Suppressor macrophage treated with lipopolysaccharide for 4 hours (primary cell): ENCODE measurements around the gene RO60.

Experiments used
- DNase-seq: peaks from one replicate; pipeline ENCODE4 v3.0.0-alpha.2; 2020

The RO60 gene

GRCh38 chr1:193062698-193063463, 3.5 kb downstream of the RO60 start:
- DNase-seq, result no peak

GRCh38 chr1:193065954-193066353, 6.5 kb downstream of the RO60 start:
- DNase-seq, result no peak

DNA sequence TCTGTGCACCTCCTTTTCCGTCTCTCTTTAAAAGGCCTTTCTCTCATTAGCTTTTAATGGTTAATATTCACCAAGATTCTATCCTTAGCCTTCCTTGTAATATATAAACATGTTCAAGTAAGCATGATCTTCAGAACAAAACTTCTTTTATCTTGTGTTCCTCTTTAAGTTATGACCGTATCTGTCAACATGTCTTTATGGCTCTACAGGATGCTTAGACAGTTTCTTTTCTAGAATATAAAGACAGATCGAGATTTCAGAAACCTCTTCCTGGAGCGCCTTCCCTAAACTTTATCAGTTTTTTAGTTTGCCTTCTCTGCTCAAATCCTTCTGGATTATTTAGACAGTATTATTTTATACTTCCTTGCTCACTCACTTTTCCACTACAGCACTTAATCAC, 7.2 kb downstream of the RO60 start:
- no peak for DNase-seq

GRCh38 chr1:193068013-193068412, 8.6 kb downstream of the RO60 start:
- no peak for DNase-seq

- DNase-seq, result no peak
Observed at GRCh38 chr1:193069748-193070385, 10.5 kb downstream of the RO60 start.

- DNase-seq, result no peak
Observed at GRCh38 chr1:193070386-193070753, 11.0 kb downstream of the RO60 start.

DNA sequence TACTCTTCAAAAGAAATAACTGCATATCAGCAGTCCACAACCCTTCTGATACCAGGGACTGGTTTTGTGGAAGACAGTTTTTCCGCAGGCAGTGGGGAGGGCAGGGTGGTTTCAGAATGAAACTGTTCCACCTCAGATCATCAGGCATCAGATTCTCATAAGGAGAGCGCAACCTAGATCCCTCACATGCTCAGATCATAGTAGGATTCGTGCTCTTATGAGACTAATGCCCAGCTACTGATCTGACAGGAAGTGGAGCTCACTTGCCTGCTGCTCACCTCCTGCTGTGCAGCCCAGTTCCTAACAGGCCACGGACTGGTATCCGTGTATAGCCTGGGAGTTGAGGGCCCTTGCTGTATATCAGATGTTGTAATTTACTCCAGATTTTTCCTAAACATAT, 11.5 kb downstream of the RO60 start:
- no peak for DNase-seq

- no peak for DNase-seq
Observed at GRCh38 chr1:193077991-193078390, 18.6 kb downstream of the RO60 start.

DNA sequence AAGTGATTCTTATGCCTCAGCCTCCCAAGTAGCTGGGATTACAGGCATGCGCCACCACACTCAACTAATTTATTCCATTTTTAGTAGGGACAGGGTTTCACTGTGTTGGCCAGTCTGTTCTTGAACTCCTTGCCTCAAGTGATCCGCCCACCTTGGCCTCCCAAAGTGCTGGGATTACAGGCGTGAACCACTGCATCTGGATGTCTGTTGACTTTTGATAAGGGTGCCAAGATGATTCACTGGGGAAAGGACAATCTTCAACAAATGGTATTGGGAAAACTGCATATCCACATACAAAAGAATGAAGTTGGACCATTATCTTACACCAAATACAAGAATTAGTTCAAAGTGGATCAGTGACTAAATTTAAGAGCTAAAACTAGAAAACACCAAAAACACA, 19.8 kb downstream of the RO60 start:
- DNase-seq, result no peak

DNA sequence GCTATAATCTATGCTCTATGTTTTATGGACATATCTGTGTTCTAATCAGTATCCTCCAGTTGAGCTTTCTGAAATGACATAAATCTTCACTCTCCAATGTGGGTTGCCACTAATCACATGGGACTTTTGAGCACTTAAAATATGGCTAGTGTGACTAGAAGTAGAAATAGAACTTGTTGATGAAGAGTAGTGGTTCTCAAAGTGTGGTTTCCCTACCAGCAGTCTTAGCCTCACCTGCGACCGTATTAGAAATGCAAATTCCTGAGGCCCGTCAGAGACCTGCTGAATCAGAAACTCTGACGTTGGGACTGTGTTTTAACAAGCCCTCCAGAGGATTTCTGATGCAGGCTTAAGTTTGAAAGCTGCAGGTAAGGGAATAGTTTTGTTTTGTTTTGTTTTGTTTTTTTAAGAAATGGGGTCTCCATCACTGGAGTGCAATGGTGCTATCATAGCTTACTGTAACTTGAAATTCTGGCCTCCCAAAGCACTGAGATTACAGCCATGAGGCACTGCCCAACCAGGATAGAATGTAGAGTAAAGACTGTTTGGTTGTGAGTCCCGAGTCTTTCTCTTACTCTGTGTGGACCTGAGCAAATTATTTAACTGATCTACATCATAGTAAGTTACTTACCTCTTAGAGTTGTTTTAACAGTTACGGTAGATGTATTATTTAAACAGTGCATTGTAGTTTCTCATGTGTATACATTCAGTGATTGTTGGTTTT, 24.1 kb downstream of the RO60 start:
- no peak for DNase-seq

- no peak for DNase-seq
Observed at GRCh38 chr1:193085263-193085662, 25.9 kb downstream of the RO60 start.

- DNase-seq, result no peak
Observed at GRCh38 chr1:193086342-193086741, 26.9 kb downstream of the RO60 start.

GRCh38 chr1:193087893-193088292, 28.5 kb downstream of the RO60 start:
- DNase-seq, result no peak

DNA sequence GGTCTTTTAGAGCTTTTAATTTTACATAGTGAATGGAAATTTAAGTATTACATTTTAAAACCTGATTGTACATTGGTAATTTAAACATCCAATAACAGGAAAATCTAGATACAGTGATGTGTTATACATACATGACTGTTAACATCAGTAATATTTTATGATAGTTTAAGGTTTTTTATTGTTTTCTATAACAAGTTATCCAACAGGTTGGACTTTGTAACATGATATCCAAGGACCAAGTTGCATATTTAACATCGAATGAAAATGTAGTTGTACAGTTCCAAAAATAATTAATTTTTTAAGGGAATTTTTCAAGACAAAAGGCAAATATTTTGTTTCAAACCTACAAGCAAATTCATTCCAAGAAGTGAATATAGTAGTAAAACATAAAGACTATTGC, 31.5 kb downstream of the RO60 start:
- DNase-seq, result no peak

DNA sequence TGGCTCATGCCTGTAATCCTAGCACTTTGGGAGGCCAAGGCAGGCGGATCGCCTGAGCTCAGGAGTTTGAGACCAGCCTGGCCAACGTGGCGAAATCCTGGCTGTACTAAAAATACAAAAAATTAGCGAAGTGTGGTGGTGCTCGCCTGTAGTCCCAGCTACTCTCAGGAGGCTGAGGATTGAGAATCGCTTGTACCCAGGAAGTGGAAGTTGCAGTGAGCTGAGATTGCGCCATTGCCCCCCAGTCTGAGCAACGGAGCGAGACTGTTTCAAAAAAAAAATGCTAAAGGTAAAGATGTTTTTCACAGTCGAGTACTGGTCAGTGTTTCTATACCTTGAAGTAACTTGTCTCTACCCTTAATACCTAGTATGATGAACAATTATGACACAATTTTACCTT, 34.7 kb downstream of the RO60 start:
- no peak for DNase-seq

- no peak for DNase-seq
Observed at GRCh38 chr1:193102662-193103061, 43.2 kb downstream of the RO60 start.

DNA sequence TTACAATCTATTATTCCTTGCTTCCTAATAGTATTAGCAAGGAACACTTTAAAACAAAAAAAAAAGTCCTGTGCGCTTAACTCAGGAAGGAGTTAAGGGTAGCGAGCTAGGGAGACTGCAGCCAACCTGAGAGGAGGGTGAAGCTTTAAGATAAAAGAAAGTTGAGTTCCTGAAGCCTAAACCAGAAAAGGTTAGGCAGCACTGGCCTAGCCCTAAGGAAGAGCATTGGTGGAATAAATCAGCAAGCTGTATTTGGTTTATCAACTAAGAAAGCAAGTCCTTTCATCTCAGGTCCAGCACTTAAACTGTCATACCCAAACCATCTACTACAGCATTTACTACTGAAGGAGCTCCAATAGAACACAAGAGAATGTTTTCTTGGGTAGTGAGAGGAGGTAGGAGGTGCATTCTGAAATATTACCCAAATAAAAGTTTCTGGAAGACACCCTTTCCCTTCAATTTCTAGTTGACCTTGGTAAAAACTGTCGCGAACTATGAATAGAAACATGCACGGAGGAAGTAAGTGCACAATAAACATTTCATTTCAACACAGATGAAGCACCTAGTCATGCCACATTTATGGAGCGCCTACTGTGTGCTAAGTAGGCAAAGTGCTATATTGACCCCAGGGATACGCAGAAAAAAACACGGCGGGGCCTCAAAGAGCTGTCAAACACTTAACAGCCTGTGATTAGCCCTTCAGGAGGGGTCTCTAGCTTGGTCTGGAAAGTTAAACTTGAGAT, 44.5 kb downstream of the RO60 start:
- no peak for DNase-seq

- peak; percentile 77 for DNase-seq
Observed at GRCh38 chr1:193104502-193104906, 45.1 kb downstream of the RO60 start.

DNA sequence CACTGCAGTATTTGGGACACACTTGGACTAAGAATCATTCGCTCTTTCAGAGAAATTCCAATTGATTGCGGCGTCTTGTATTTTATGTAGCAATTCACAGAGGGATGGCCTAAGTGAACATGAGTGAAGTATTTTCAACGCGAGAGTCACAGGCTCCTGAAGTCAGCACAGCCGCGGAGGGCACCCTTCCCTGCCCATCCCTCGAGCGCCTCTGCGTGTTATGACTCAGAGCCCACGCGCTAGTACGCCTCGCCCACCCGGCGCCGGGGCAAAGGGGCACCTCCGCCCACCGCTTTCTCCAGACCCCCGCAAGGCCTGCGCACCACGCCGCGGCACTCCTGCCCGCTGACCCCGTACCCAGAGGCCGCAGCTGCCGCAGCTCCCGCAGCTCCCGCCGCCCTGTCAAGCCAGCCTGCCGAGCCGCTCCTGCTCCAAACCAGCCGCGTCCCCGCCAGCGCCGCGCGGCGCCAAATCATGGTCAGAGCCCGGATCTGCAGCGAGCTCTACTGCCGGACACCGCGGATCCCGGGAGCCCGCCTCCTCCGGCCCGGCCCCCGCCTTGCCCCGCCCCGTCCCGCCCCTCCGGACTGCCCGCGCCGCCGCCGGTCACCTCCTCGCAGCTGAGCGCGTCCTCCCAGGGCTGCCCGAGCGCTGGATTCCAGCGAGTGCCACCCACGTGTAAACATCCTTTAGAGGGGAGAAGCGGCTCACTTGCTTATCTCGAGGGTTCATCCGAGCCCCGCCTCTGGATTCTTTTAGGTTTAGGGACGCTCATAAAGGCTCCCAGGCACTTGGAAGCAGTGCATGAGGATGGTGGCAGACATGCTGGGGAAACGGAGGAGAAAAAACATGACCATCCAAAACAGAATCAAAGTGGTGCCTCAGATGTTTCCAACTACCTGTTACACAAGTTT, 45.8 kb downstream of the RO60 start, which contains the start of gene GLRX2:
Gene GLRX2, minus strand, starts transcription at position 508 of the 914 bp plus-strand sequence. Its CDS starts 32 bp downstream, at position 476.
- peak; percentile 91 for DNase-seq

DNA sequence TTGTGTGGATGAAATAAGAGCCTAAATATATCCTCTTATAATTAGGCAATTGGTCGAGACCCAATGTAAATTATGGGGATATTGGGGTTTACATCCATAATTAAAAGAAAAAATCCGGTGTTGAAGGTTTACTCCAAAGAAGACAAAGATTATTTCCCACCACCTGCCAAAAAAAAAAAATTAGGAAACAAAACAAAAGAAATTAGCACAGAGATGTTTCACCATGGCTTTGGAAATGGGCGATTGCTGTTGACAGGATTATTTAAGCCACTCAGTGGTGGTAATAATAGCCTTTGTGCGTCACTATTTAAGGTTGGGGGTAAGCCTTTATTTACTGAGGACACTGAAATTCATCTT, 46.4 kb downstream of the RO60 start:
- DNase-seq, result no peak

GRCh38 chr1:193108471-193108870, 49.1 kb downstream of the RO60 start:
- no peak for DNase-seq
